Loucy (cell line): ENCODE data around the gene SLC17A9.

Experiments
- EZH2phosphoT487 ChIP-seq: fragments of 200-600 bp; IDR thresholded peaks from 2 replicates; pipeline ENCODE4 v1.6.1; 2018; ENCODE audit warnings: antibody characterized with exemption, mild to moderate bottlenecking, moderate library complexity, borderline replicate concordance
- TF ChIP-seq, protein P1 (sequence below): fragments of 200-600 bp; sonication (generic); conservative IDR thresholded peaks from 2 replicates; pipeline ENCODE4 v1.5.1; 2014; ENCODE audit warnings: mild to moderate bottlenecking, antibody characterized with exemption, low read length

DNA sequence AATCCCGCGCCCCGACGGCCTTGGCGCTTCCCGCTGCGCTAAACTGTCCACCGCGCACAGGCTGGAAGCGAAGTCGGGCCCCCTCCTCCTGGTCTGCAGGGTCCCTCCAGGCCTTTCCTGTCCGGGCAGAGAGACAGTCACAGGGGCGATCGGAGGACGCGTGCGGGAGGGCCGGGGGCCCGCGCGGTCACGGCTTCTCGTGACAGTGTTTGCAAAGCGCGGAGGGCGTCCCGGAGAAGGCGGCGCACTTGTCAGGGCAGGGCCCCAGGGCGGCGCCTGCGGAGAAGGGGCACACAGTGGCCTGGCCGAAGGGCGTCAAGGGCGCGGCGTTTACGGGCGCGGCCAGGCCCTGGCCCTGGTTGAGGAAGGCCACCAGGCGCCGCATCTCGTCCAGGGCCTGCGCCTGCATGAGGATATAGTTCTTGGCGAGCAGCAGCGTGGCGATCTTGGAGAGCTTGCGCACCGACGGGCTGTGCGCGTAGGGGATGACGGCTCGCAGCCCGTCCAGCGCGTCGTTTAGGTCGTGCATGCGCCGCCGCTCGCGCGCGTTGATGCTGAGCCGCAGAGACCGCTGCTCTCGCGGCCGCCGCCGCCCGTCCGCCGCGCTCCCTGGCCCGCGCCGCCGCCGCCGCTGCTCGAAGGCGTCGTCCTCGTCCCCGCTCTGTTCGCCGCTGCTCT, 53.5 kb downstream of the SLC17A9 start:
- TF ChIP-seq, protein P1, sequence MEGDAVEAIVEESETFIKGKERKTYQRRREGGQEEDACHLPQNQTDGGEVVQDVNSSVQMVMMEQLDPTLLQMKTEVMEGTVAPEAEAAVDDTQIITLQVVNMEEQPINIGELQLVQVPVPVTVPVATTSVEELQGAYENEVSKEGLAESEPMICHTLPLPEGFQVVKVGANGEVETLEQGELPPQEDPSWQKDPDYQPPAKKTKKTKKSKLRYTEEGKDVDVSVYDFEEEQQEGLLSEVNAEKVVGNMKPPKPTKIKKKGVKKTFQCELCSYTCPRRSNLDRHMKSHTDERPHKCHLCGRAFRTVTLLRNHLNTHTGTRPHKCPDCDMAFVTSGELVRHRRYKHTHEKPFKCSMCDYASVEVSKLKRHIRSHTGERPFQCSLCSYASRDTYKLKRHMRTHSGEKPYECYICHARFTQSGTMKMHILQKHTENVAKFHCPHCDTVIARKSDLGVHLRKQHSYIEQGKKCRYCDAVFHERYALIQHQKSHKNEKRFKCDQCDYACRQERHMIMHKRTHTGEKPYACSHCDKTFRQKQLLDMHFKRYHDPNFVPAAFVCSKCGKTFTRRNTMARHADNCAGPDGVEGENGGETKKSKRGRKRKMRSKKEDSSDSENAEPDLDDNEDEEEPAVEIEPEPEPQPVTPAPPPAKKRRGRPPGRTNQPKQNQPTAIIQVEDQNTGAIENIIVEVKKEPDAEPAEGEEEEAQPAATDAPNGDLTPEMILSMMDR, result no peak
- TF ChIP-seq EZH2phosphoT487, result no peak
